GM11168 (cell line): ENCODE measurements around the gene CYP17A1.

Experiments used
- in situ Hi-C: fragments of 300-500 bp; cut with MboI; formaldehyde crosslinking; loops from one replicate; pipeline ENCODE4 v1.12.0; 2022; ENCODE audit warnings: low sequenced_read_pairs; ENCODE audit not compliant: unreplicated experiment

The CYP17A1 gene

DNA sequence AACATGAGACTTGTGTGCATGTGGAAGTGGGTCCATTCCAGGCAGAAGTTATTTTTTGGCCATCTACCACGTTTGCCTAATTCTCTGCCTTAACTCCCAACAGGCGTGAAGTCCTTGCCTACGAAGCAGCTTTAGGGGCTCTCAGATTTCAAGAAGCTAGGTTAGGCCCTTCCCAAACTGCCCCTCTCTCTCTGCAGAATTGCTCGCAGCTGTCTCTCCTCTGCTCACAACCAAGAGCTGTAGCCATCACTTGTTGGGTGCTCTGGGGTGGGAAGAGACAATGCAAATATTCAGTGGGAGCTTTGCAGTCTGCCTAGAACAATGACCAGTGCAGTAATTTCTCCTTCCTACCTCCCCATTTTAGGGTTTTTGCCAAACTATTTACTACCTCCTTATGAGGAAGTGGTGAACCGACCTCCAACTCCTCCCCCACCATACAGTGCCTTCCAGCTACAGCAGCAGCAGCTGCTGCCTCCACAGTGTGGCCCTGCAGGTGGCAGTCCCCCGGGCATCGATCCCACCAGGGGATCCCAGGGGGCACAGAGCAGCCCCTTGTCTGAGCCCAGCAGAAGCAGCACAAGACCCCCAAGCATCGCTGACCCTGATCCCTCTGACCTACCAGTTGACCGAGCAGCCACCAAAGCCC lies 24.9 kb downstream of the CYP17A1 start:
- in situ Hi-C loops, result no loop called here

DNA sequence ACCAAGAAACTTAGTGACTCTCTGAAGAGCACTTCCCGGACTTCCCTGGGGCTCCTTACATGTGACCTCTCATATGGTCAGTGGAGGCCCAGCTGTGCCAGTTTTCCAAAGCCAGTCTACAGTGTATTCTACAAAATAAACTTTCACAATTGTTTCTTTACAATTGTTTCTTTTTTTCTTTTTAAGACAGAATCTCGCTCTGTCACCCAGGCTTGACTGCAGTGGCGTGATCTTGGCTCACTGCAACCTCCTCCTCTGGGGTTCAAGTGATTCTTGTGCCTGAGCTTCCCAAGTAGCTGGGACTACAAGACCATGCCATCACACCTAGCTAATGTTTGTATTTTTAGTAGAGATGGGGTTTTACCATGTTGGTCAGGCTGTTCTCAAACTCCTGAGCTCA lies 25.9 kb downstream of the CYP17A1 start:
- in situ Hi-C loops, result no loop called here

DNA sequence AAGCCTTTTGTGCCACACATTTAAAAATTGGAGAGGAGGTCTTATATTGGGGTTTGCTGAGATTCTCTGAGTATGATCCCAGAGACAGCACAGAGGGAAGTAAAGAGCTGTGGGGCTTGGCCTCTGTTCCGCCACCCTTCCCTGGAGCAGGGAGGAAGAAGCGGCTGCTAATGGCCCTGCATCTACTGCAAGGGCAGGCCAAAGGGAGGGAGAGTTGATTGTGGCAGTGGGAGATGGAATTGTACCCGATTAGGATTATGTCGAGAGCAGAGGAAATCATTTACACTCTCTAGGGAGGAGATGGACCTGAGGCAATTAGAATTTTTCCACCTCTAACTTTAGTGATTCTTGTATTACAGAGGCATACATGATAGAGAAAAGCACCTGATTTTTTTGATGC lies 28.8 kb downstream of the CYP17A1 start:
- in situ Hi-C loops, result no loop called here

DNA sequence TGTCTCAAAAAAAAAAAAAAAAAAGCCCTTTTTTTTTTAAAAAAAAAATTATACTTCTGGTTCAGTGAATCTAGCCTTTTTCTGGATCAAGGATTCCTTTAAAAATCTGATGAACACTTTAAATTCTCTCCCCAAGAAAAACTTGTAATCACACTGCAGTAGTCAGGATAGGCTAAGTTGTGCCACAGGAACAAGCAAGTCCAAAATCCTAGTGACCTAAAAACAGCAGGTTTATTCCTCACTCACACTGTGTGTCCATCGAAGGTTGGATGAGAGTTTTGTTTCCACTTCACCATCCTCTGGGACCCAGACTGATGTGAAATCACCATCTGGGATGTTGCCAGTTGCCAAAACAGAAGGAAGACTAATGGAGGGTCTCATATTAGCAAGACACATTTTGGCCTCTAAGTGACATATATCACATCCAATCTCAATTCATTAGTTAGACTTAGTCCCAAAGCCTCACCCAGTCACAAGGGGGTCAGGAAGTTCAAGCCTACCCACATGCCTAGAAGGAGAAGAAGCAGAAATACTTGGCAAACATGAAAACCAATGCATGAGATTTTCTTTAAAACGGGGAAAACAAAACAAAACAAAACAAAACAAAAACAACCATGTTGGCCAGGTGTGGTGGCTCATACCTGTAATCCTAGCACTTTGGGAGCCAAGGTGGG lies 32.7 kb downstream of the CYP17A1 start:
- in situ Hi-C loops, result no loop called here

DNA sequence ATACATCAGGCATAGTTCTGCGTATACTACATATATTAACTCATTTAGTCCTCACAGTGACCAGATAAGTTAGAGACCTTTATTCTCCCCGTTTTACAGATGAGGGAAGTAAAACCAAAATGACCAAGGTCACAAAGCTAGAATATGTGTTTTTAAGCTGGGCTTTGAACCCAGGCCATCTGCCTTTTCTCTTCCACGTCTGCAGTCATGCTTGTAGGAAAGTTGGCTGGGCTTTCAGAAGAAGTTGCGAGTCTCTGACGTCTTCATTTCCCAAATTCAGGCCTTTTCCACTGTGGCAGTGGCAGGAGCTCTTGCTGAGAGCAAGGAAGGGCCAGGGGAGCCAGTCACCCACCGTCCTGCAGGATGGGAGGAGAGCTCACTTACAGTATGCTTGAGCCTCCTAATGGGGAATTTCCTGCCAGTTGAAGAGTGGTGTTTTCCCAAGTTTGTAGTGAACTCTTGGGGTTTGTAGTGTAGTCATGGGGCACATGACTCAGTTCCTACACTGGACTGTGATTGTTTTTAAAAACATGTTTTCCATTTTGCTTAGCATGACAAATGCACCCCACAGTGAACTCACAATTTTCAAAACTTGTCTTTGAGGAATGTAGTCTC lies 34.2 kb downstream of the CYP17A1 start:
- in situ Hi-C loops, result no loop called here

DNA sequence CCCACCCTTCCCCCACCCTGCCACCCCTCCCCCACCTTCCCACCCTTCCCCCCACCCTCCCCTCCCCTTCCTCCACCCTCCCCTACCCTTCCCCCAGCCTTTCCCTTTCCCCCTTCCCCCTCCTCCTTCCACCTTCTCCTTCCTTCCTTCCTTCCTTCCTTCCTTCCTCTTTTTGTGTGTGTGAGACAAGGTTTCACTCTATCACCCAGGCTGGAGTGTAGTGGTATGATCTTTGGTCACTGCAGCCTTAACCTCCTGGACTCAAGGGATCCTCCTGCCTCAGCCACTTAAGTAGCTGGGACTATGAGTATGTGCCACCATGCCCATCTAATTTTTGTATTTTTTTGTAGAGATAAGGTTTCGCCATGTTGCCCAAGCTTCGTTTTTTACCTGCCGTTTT lies 35.2 kb downstream of the CYP17A1 start:
- in situ Hi-C loops, result no loop called here

DNA sequence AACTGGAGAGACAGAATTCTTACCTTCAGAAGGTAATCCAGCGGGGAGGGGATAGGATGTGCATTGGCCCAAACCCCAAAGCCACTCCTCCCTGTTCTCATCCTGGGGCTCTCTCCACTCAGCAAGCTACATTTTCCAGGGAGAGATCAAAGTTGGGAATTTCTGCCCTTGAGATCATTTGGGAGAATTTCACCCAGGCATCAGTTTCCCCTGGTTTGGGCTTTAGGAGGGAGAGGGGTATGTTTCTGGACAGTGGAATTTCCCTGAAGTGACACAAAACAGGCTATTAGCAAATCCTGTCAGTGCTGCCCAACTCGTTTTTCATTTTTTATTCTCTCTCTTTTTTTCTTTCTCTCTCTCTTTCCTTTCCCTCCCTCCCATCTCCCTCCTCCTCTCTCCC lies 35.7 kb downstream of the CYP17A1 start:
- in situ Hi-C loops, result no loop called here

DNA sequence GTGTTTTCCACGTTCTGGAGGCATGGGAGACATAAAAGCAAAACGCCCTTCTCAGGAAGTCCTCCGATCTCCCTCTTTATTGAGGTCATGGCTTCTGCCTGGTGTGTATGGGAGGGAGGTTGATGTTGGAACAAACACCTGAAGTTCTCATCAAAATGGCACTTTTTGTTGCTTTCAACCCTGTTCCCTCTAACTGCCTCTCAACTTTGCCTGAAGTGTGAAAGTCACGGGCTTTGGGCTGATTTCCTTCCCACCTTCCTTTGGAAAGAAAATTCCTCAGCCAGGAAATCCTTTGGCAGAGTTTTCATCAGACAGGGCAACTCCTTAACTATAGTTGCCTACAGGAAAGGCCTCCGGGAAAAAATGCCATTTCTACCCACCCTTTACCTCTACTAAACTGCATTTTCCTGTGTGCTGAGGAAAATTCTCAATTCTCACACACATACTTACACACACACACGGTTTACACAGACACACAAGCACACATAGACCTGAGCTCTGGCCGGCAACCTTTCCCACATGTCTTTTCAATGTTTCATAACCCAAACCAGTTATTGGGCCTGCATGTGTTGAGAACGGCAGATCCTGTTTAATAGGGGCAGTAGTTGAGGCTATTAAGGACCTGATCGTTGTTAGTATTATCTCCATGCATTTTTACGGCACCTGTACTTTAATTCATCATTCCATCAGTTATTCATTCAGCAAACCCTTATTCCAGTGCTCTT lies 36.4 kb downstream of the CYP17A1 start:
- in situ Hi-C loops, result no loop called here

DNA sequence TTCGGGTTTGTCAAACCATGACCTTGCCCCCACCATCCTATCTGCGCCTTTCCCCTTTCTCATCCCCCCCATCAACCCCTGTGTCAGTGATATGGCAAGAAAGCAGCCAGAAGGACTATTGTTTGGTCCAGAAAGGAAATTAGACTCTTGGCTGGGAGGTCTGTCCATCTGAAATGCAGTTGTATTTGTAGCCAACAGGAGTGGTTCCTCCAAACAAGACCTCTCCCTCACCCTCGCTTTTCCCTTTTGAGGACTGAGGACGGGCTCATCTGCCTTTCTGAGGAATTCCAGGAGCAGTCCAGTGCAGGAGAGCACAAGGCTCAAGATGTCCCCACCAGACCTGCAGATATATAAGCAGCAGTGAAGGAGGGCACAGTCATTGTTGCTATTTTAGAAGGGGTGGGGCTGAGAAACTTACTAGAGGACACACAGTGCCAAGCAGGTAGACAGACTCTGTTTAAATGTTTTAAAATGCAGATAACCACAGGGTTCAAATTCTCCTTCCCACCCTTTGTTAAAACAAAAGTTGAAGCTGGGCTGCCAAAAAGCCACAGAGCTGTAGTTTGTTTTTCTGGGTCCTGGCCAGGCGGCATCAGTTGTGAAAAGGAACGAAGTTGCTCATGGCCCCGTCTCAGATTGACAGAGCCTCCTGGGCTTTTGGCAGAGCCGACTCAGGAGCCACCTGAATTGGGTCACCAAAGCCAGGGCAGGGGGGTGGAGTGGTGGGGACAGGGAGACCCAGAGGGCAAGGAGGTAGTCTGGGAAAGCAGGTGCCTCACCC lies 37.3 kb downstream of the CYP17A1 start:
- in situ Hi-C loops, result no loop called here

DNA sequence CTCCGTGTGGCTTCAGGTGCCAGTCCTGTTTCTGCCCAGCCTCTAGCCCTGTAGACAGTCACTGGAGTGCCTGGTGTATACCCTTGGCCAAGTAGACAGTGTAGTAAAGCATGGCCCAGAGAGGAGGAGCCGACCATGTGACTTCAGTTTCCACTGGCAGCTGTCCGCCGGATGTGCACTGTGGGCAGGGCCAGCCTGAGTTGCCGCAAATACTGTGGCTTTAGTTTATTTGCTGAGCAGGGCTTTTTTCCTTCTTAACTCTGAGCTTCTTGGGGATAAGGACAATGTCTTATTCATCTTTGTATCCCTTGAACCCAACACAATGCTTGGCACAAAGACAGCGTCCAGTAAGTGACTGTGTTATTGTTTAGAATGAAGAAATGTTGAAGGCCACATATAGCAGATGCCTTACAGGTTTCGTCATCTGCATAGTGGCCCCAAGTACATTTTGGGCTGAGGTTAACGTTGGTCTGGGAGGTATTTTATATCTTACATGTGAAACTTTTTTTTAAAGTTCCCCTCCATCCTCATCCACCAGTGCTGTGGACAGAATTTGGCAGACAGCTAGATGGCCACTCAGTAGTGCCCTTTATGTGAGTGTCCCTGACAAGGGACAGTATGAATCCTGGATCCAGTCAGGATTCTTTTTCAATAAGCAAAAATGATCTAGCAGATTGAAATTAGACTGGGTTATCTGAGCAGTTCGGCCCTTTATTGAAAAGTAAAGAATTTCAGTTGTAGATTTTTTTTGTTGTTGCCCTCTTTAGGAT lies 40.6 kb downstream of the CYP17A1 start:
- in situ Hi-C loops, result no loop called here

DNA sequence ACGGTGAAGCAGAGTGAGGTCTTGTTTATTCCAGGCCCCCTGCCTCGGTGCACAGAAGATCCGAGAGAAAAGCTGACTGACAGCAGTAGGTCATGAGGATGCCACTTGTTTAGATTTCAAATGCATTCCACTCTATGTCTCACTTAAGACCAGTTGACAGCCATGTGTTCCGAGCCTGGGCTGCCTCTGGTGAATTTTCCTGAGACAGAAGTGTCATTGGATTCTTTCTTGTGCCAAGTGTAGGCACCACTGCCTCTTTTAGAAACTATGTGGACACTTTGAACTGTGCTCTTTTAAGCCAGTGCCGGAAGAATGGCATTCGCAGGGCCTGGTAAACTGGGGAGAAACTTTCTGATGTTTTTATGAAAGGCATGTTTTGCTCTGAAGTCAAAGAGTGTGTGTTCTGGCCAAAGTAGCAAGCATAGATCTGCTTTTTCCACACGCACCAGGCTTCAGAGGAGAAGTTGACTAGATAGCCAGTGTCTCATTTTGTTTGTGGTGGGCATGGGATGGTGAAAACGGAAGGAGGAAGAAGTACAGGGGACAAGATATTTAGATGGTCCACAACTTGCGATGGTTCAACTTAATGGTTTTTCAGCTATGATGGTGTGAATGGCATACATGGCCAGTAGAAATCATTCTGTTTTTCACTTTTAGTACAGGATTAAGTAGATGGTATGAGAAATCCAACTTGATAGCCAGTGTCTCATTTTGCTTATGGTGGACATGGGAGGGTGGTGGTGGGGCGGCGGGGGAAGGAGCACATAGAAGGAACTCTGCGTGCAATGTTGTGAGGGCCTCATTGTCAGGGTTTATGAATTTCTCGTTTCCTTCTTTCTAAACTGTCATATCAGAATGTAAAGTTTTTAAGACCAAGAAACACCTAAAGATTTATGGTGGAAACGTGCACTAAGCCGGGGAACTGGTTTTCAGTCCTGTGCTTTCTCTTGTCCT lies 41.5 kb downstream of the CYP17A1 start:
- in situ Hi-C loops, result no loop called here

DNA sequence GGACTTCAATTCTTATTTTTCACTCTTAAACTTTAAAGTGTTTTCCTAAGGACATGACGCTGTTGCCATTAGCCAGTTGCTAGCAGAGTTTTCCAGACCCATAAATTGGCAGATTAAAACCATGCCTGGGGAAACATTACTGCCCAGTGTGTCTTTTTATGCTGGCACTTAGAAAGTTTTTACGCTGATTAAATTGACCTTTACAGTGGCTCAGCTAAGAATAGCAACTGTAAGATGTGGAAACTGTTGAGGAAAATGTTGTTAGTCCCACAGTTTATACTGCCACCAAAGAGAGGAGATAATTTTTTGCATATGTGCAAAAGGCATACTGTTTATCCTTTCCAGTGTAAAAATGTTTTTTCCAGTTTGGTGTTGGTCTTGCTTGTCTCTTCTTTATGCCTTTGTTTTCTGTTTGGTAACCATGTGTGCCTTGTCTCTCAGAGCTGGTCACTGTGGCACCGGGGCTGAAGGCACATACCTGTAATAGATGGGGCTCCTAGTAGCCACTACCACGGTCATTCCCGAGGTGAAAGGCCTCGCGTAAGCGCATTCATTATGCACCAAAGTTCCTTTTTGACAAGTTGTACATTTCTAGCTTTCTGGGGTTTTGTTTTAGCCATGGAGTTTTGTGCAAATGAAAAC lies 45.3 kb downstream of the CYP17A1 start:
- in situ Hi-C loops, result no loop called here

DNA sequence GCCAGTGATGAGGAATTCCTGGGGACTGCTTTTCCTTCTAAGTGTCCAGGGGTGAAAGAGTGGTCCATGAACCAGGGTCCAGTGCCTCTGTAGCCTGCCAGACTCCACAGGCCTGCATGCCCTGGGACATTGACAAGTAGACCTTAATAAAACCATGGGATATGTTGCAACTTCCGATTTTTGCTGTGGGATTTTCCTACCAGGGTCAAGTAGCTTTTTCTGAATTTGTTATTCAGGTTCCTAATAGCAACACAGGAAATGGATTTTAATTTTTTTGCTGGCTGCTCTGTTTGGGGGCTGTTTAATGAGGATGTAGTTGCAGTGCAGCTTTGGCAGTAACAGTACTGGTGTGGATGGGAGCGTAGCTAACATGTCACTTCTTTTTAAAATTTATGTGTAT lies 51.4 kb downstream of the CYP17A1 start:
- in situ Hi-C loops, result no loop called here

DNA sequence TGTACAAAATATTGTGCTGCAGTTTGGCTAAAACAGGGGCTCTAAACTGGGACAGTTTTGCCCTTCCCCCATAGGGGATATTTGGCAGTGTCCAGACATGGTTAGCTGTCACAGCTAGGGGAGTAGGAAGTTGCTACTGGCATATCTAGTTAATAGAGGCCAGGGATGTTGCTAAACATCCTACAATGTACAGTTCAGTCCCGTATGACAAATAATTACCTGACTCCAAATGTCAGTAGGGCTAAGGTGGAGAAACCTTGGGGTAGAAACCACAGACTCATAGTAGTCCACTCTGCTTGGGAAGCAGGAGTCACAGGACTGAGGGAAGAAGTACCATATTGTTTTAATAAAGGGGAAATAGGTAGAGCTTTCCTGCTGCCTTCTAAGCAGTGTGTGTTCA lies 53.6 kb downstream of the CYP17A1 start:
- in situ Hi-C loops, result no loop called here

DNA sequence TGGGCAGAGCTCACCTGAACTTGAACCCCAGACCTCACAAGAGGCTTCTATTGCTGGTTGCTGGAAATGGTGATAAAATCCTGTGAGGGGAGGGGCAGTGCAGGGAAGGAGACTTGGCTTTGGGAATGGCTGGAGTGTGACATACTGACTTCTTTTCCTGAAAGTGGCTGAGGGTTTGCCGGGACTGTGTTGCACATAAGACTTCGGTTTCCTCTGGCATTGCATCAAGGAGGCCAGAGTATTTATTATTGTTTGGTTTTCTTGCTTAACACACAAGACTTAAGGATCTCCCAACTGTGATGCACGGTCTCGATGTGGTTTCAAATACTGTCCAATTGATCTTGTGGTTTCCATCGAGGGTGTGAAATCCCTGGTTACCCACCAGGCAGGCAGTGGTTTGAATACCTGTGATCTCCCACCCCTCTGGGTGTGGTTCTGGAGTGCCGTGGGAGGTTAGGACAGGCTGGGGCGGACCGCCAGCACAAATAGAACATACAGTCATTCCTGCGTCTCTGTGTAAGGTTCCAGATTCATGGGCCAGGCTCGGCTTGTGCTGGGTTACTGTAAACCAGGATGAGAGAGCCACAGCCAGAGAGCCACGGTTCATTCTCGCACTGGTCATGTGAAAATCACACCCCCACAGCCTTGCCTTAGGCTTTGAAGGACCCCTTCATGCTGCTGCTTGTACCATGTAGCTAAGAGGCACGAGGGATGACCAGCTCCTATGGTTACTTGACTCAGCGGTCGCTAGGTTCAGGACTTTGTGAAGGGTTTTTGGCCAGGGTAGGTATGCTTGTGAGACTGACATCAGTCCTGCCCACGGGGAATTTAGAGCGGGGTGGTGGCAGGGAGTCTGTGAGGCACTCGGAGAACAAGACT lies 54.3 kb downstream of the CYP17A1 start:
- in situ Hi-C loops, result no loop called here

DNA sequence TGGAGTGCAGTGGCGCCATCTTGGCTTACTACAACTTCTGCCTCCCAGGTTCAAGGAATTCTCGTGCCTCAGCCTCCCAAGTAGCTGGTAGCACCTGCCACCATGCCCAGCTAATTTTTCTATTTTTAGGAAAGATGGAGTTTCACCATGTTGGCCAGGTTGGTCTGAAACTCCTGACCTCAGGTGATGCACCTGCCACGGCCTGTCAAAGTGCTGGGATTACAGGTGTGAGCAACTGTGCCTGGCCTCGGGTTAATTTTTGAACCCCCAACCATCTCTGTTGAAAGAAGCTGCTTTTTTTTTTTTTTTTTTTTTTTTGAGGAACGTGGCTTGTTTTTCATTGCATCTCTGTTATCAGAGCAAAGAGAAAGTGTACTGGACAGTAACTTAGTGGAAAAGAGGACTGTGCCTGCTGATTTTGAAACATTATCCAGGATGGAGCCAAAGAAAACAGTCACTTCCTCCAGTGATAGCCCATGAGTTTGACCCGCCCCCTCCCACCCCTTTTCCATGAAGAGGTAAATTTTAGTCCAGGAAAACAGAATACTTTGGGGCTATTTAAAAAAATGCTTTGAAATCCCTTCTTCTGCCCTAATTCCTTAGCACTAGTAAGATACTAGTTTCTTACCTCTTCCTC lies 55.2 kb downstream of the CYP17A1 start:
- in situ Hi-C loops, result no loop called here
